ENCODE results near the gene KCNK10. TPM values are rescaled to one million over a fixed set of nuclear protein-coding genes. Genes with fewer than 3 reads are reported as not detected.

The KCNK10 gene
- total RNA-seq, 4 donors from 2014 or later: 0.40 TPM; not detected in 3

DNA sequence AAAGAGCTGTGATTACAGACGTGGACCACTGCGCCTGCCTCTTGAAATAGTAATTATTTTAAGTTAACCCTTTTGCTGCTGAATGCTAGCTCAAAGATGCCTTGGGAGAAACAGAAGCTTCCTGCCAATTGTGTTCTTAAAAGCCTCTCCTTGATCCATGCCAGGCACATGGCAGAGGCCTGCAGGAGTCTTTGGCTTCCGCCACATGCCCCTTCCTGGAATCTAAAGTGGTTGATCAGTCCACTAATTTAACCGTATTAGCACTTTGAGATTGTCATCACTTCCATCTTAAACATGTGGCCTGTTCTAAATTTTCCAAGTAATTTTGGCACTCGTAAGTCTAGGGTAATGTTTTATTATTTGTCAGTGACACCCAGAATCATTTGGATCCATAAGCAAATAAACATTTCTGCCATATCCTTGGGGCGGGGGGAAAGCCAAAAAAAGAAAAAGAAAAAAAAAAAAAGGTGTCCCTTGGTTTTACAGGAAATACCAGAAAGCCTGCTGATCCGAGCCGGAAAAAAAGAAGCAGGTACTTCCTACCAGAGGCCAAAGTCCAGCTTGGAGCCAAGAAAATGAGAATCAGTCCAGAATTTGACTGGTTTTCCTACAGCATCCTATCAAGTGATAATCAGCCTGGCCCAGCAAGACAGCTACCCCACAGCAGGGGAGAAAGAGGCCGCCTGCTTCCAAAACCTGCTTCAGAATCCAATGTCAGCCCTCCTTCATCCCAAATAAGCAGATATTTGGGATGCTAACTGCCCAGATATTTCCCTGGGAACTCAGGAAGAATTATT, 104.8 kb downstream of the KCNK10 start:
- TF ChIP-seq POLR2A (IDR thresholded peaks at IDR 0.05) (no peak), EP300 (IDR thresholded peaks at IDR 0.05) (no peak), POLR2AphosphoS5 (IDR thresholded peaks at IDR 0.05) (no peak)
- TF ChIP-seq, protein P1, sequence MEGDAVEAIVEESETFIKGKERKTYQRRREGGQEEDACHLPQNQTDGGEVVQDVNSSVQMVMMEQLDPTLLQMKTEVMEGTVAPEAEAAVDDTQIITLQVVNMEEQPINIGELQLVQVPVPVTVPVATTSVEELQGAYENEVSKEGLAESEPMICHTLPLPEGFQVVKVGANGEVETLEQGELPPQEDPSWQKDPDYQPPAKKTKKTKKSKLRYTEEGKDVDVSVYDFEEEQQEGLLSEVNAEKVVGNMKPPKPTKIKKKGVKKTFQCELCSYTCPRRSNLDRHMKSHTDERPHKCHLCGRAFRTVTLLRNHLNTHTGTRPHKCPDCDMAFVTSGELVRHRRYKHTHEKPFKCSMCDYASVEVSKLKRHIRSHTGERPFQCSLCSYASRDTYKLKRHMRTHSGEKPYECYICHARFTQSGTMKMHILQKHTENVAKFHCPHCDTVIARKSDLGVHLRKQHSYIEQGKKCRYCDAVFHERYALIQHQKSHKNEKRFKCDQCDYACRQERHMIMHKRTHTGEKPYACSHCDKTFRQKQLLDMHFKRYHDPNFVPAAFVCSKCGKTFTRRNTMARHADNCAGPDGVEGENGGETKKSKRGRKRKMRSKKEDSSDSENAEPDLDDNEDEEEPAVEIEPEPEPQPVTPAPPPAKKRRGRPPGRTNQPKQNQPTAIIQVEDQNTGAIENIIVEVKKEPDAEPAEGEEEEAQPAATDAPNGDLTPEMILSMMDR (IDR thresholded peaks at IDR 0.05): no peak
- H3K4me3 ChIP-seq: no peak overlapping the region

DNA sequence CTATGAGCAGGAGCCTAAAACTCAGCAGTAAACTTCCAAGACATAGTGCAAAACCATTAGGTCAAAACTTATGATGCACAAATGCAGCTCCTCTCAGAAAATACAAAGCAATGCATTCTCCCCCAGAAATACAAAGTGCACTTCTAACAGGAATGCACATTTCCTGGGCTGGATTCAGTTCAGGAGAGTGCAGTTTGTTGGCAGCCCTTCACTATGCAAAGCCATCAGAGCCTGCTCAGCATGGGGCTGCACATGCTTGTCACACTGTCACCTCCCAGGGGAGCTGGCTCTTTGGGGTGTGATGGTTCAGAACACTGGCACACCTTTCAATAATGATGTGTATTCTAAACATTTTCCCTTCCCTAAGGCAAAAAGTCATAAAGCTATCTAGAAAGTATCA, 110.4 kb downstream of the KCNK10 start:
- H3K4me3 ChIP-seq: no peak overlapping the region
- TF ChIP-seq, protein P1 (IDR thresholded peaks at IDR 0.05): no peak
- TF ChIP-seq POLR2AphosphoS5 (IDR thresholded peaks at IDR 0.05) (no peak), EP300 (IDR thresholded peaks at IDR 0.05) (no peak), POLR2A (IDR thresholded peaks at IDR 0.05) (no peak)
- no peaks in the 10 kb centered on the region for H3K36me3 ChIP-seq
- peaks cover 13% of the 10 kb centered on the region for H3K27me3 ChIP-seq
- no peaks in the 10 kb centered on the region for H3K9me3 ChIP-seq
- H3K4me1 ChIP-seq: no peaks in the 10 kb centered on the region
- ATAC-seq: no peak
- H3K27ac ChIP-seq: no peak overlapping the region

More for the DNA sequence above, 104.8 kb downstream of the KCNK10 start:
- Histone ChIP-seq H3K27ac (no peak overlapping the region), H3K9me3 (peaks cover 0 to 16% (median 0%) of the 10 kb centered on the region in 3 donors), H3K4me1 (no peaks in the 10 kb centered on the region), H3K36me3 (no peaks in the 10 kb centered on the region), H3K27me3 (no peaks in the 10 kb centered on the region)
- 50 to 85% methylated on average over 4 to 9 of the region's 9 CpGs for WGBS, 2 donors (ENCODE audit: low coverage in 1 of 2)
- ATAC-seq: no peak

GRCh38 chr14:88210426-88210825, 112.6 kb downstream of the KCNK10 start:
- Histone ChIP-seq H3K4me1 (no peaks in the 10 kb centered on the region), H3K9me3 (no peaks in the 10 kb centered on the region), H3K27me3 (peaks cover 13% of the 10 kb centered on the region), H3K36me3 (no peaks in the 10 kb centered on the region), H3K4me3 (no peak overlapping the region), H3K27ac (no peak overlapping the region)
- TF ChIP-seq, protein P1 (IDR thresholded peaks at IDR 0.05): no peak
- TF ChIP-seq EP300 (IDR thresholded peaks at IDR 0.05): no peak
- TF ChIP-seq POLR2AphosphoS5 (IDR thresholded peaks at IDR 0.05): no peak
- no peak for TF ChIP-seq POLR2A (IDR thresholded peaks at IDR 0.05)
- 45 to 54% methylated on average over 8 of the region's 8 CpGs for WGBS, 2 donors (ENCODE audit: low coverage in 1 of 2)
- no peak for ATAC-seq

DNA sequence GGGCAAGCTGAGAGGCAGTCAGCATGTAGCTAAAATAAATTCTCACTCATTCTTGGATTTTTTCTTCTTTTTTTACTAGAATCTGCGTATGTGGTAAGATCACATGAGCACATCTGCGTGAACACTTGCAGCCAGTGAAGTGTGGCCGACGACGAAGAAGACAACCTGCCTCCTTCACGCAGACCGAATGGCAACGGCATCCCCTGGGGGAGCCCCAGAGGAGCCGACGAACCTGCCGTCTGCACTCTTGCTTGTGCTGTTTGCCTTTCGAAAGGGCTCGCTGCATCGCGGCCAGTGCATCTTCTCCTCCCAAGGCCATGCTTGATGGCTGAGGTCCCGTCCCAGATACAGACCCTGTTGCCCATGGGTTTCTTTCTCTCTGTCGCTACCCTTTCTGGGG, 113.8 kb downstream of the KCNK10 start:
- Histone ChIP-seq H3K36me3 (no peaks in the 10 kb centered on the region), H3K4me1 (no peaks in the 10 kb centered on the region), H3K4me3 (no peak overlapping the region), H3K27me3 (peaks cover 13% of the 10 kb centered on the region), H3K27ac (no peak overlapping the region), H3K9me3 (no peaks in the 10 kb centered on the region)
- no peak for ATAC-seq
- TF ChIP-seq EP300 (IDR thresholded peaks at IDR 0.05) (no peak), POLR2AphosphoS5 (IDR thresholded peaks at IDR 0.05) (no peak), POLR2A (IDR thresholded peaks at IDR 0.05) (no peak)
- TF ChIP-seq, protein P1 (IDR thresholded peaks at IDR 0.05): no peak
- WGBS, 2 donors (ENCODE audit: low coverage in 1 of 2): 37 to 42% methylated on average over 7 to 13 of the region's 17 CpGs

DNA sequence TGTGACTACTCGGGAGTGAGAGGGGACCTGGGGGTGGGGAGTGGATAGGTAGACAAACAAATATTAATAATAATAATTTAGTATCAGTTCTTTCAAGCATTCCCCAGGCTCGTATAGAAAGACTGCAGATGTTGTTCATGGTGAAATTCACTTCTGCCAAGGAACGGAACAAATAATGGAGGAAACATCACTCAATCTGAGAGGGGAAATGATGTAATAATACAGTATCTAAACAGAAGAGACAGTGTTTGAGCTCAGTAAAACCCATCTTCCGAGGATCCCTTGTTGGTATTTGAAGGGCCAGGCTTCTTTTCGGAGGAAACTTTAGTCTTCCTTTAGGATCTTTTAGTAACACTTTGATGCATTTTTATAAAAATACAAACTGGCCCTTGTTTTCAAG, 114.2 kb downstream of the KCNK10 start:
- WGBS, 2 donors (ENCODE audit: low coverage in 1 of 2): 20 to 26% methylated on average over 4 to 5 of the region's 5 CpGs
- Histone ChIP-seq H3K27me3 (peaks cover 13% of the 10 kb centered on the region), H3K27ac (no peak overlapping the region), H3K36me3 (no peaks in the 10 kb centered on the region), H3K4me3 (no peak overlapping the region), H3K9me3 (no peaks in the 10 kb centered on the region), H3K4me1 (no peaks in the 10 kb centered on the region)
- TF ChIP-seq, protein P1 (IDR thresholded peaks at IDR 0.05): no peak
- no peak for TF ChIP-seq POLR2AphosphoS5 (IDR thresholded peaks at IDR 0.05)
- no peak for TF ChIP-seq POLR2A (IDR thresholded peaks at IDR 0.05)
- TF ChIP-seq EP300 (IDR thresholded peaks at IDR 0.05): no peak
- no peak for ATAC-seq

All from gastroesophageal sphincter (tissue), 4 donors.